HG02973 (cell line): ENCODE results near the gene BSG.

Experiments used
- ATAC-seq: cut with Tn5 transposase; IDR thresholded peaks from one replicate; pipeline ENCODE4 v1.9.1; 2021; ENCODE audit warnings: moderate library complexity; ENCODE audit not compliant: unreplicated experiment

The BSG gene

DNA sequence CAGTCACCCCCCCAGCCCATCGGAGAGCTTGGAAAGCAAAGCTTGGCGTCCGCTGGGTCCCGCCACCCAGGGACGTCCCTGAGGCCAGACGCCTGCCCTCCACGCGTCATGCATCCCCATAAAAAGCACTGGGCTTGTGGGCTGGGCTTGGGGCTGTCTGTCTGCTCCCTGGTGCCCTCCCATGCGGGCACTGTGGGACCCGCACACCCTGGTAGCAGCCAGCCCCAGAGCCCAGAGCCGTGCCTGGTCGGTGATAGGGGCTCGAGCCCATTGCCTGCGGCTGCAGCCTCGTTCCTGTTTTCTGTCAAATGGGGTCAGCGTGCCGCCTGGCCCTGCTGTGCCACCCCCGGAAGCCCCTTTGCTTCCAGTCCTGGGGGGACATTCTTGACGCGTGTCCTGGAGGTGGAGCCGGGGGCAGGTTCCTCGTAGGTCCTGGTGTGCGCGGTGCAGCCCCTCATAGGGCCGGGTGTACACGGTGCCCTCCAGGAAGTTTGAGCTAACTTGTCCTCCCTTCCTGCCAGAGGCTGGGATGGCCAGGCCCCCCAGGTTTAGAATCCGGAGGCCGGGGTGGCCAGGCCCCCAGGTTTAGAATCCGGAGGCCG is 32.9 kb upstream of the BSG start:
- no peak for ATAC-seq

DNA sequence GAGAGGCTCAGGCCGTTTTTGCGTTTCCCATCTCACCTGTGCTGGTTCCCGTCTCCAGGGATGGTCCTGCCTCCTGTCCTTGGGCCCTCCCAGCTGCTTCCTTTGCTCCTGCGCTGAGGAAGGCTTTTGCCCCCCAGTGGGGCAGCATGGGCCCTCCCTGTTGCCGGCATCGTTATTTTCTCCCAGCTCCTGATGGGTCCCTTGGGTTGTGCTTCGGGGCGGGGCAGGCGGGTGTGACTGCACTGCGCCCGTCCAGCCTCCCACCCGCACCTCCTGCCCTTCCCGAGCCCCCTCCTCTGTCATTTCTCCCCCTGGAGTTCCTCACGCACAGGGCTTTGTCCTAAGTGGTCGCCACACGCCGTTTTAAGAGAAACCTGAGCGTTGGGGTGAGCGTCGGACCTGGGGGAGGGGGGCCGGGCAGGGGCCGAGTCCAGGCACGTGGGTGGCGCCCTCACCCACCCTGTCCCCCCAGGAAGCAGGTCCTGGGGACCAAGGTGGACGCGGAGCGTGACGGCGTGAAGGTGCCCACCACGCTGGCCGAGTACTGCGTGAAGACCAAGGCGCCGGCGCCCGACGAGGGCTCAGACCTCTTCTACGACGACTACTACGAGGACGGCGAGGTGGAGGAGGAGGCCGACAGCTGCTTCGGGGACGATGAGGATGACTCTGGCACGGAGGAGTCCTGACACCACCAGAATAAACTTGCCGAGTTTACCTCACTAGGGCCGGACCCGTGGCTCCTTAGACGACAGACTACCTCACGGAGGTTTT is 31.3 kb upstream of the BSG start:
- ATAC-seq, result no peak

DNA sequence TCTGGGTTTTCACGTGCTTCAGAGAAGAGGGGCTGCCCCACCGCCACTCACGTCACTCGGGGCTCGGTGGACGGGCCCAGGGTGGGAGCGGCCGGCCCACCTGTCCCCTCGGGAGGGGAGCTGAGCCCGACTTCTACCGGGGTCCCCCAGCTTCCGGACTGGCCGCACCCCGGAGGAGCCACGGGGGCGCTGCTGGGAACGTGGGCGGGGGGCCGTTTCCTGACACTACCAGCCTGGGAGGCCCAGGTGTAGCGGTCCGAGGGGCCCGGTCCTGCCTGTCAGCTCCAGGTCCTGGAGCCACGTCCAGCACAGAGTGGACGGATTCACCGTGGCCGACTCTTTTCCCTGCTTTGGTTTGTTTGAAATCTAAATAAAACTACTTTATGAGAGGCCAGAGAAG is 30.7 kb upstream of the BSG start:
- ATAC-seq, result no peak

GRCh38 chr19:542173-542866 is 30.1 kb upstream of the BSG start:
- no peak for ATAC-seq

DNA sequence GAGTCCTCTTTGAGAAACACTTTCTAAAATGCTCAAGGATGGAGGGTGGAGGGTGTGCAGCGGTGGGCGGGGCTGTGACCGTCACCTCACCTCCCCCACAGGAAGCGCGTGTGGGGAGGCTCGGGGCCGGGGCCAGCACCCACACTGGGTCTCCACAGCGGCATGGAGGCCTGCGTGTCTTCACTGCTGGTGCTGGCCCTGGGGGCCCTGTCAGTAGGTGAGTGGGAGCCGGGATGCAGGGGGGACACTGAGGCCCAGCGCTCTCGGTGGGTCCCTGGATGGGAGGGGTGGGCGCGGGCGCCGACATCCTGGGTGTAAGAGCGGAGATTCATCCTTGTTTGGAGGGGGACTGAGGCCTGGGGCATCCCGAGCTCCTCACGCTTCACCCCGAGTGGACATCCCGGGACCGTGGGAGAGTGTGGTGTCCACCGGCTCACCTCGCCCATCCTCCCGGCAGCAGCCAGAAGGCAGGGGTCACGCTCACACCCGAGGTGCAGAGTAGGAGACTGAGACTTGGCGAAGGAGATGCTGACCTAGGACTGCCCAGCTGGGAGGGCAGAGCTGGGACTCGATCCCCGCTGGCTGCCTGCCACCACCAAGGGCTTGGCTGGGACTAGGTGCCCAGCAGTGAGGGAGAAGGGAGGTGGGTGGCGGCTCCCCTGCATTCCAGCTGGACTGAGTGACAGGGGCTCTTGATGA is 28.3 kb upstream of the BSG start, which contains the start of gene GZMM:
GZMM (plus strand) TSS at position 144 of the 699 bp plus-strand sequence; CDS start at position 163, 19 bp downstream.
- no peak for ATAC-seq

DNA sequence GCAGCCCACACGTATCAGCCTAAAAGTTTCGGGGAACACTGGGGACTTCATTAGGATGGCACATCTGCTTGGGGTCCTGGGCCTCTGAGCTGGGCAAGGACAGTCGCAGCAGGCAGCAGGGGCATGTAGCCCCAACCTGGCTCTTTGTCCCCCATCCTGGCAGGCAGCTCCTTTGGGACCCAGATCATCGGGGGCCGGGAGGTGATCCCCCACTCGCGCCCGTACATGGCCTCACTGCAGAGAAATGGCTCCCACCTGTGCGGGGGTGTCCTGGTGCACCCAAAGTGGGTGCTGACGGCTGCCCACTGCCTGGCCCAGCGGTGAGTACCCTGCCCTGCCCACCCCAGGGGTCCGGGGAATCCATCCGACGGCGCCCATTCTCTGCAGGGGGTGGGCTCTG is 25.3 kb upstream of the BSG start:
- no peak for ATAC-seq

GRCh38 chr19:547836-548720 is 24.3 kb upstream of the BSG start:
- no peak for ATAC-seq

DNA sequence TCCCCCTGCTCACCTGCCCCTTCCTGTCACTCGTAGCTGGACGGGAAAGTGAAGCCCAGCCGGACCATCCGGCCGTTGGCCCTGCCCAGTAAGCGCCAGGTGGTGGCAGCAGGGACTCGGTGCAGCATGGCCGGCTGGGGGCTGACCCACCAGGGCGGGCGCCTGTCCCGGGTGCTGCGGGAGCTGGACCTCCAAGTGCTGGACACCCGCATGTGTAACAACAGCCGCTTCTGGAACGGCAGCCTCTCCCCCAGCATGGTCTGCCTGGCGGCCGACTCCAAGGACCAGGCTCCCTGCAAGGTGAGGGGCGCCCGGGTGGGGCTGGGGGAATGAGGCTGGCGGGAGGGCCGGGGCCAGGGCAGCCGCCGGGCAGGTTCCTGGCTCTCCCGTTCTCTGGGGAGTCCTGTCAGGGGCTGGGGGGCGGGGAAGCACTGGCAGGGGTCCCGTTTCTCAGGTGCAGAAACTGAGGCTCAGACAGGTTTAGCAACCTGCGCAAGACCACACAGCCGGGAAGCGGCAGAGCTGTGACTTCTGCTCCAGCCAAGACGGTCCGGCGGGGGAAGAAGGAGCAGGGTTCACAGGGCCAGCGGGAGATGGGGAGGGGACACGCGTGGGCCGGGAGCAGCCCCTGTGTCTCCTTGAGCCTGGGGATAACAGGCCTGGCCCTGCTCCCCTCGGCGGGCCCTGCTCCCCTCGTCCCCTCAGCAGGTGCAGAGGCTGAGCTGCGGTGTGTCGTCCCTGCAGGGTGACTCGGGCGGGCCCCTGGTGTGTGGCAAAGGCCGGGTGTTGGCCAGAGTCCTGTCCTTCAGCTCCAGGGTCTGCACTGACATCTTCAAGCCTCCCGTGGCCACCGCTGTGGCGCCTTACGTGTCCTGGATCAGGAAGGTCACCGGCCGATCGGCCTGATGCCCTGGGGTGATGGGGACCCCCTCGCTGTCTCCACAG is 23.2 kb upstream of the BSG start:
- no peak for ATAC-seq

- ATAC-seq, result no peak
These were observed 17.6 kb upstream of the BSG start for GRCh38 chr19:554817-555216.

GRCh38 chr19:555474-555808 is 17.0 kb upstream of the BSG start:
- ATAC-seq, result no peak

GRCh38 chr19:556611-557382 is 15.6 kb upstream of the BSG start:
- ATAC-seq, result no peak

GRCh38 chr19:558770-559439 is 13.5 kb upstream of the BSG start:
- ATAC-seq, result no peak

- ATAC-seq, result no peak
These were observed 12.3 kb upstream of the BSG start for GRCh38 chr19:560121-560520.

- ATAC-seq, result no peak
These were observed 6.0 kb upstream of the BSG start for GRCh38 chr19:566403-566802.

DNA sequence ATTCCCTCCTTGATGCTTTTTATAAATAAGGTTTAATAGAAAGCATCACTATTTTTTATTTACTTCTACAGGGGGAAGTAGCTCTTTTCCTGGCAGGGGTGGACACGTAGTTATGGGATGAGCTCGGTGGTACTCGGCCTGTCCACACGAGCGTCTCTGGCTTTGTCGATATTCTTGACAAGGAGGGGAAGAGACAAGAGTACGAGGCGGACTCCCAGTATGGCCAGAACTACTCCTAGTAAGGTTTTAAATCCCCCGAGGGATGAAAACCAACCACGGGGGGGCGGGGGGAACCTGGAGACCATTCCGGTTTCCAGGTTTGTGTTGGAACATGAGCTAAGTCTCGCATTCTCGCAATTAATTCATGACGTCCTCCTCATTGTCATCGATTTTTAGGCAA is 5.6 kb upstream of the BSG start:
- no peak for ATAC-seq

DNA sequence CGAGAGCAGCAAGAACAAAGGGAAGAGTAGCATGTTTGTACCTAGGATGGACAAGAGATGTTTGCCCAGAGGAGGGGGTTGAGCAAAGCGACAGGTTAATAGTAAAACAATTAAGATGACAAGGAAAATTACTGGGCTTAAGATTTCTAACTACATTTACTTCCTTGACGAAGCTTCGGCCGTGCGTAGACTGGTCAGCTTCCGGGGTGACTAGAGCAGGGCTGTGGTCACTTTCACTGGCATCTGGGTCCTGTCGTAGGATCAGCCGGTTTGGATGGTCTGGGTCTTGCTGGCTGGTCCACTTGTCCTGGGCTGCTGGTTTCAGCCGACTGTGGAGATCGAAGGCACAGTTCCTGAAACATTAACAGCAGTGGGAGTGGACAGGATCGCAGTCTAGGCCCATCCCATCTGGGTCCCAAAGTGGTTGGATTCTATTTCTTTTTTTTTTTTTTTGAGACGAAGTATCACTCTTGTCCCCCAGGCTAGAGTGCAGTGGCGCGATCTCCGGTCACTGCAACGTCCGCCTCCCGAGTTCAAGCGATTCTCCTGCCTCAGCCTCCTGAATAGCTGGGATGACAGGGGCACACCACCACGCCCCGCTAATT is 5.0 kb upstream of the BSG start:
- ATAC-seq, result no peak

GRCh38 chr19:570251-570686 is 2.1 kb upstream of the BSG start:
- no peak for ATAC-seq
